Choroid plexus epithelial cell (primary cell): ENCODE measurements around the gene C1QL1.

ENCODE experiments used
- DNase-seq: peaks from one replicate; pipeline ENCODE4 v3.0.0-alpha.2; 2010; ENCODE audit warnings: low read depth
- H3K4me3 ChIP-seq: 2 replicates; pipeline ENCODE4 v1.5.1; 2011; ENCODE audit warnings: low read depth, mild to moderate bottlenecking, control low read depth, low read length, moderate library complexity
- CTCF ChIP-seq: conservative IDR thresholded peaks from 2 replicates; pipeline ENCODE4 v1.5.1; 2011; ENCODE audit warnings: low read depth, mild to moderate bottlenecking, control low read depth, inconsistent platforms, low read length, moderate library complexity

C1QL1 gene

GRCh38 chr17:44970136-44970741, 2.1 kb upstream of the C1QL1 start:
- peak; percentile 38 for DNase-seq
- TF ChIP-seq CTCF: no peak
- peak overlapping the region; percentile 55 for H3K4me3 ChIP-seq

- no peak for DNase-seq
- no peak overlapping the region for H3K4me3 ChIP-seq
- TF ChIP-seq CTCF: no peak
Measured at GRCh38 chr17:44969144-44969780, 1.2 kb upstream of the C1QL1 start.

GRCh38 chr17:44967907-44968224, 237 bp downstream of the C1QL1 start:
- no peak for DNase-seq
- no peak for TF ChIP-seq CTCF
- no peak overlapping the region for H3K4me3 ChIP-seq

GRCh38 chr17:44967026-44967906, 837 bp downstream of the C1QL1 start:
- no peak for TF ChIP-seq CTCF
- H3K4me3 ChIP-seq: no peak overlapping the region

GRCh38 chr17:44966348-44967025, 1.6 kb downstream of the C1QL1 start:
- TF ChIP-seq CTCF: no peak
- H3K4me3 ChIP-seq: no peak overlapping the region
- DNase-seq: no peak

More at GRCh38 chr17:44967026-44967906, 837 bp downstream of the C1QL1 start:
- no peak for DNase-seq

- DNase-seq: no peak
- no peak overlapping the region for H3K4me3 ChIP-seq
- TF ChIP-seq CTCF: peak; percentile 7
Measured at GRCh38 chr17:44965481-44966234, 2.4 kb downstream of the C1QL1 start.
